WTC11 (cell line): ENCODE measurements around the gene CSKMT. TPM values are rescaled to one million over a fixed set of nuclear protein-coding genes. Genes with fewer than 3 reads are reported as not detected.

Source experiments
- ATAC-seq: fragments of 200-7000 bp; cut with Tn5 transposase; 2 replicates; pipeline ENCODE4 v1.10.0; 2021; ENCODE audit warnings: mild to moderate bottlenecking, moderate library complexity
- CTCF ChIA-PET: fragments of 300-600 bp; sonication (Branson Sonifier 250); formaldehyde crosslinking; loops from one replicate; lab custom pipeline; 2021; ENCODE audit warnings: antibody characterized with exemption; lab: Charles Lee
- POLR2A ChIA-PET: fragments of 350-600 bp; sonication (Branson Sonifier 250); formaldehyde crosslinking; loops from one replicate; lab custom pipeline; 2021; ENCODE audit warnings: antibody characterized with exemption; lab: Charles Lee
- DNase-seq: peaks from one replicate; pipeline ENCODE4 v3.0.0; 2021; ENCODE audit warnings: low spot score
- H3K27ac Mint-ChIP-seq: 2 replicates; pipeline ENCODE4 v1.8.0; 2021; ENCODE audit warnings: mixed read lengths
- H3K27me3 Mint-ChIP-seq: 2 replicates; pipeline ENCODE4 v1.8.0; 2021; ENCODE audit warnings: low read depth, mild to moderate bottlenecking, moderate library complexity, mixed read lengths
- H3K36me3 Mint-ChIP-seq: 2 replicates; pipeline ENCODE4 v1.8.0; 2021; ENCODE audit warnings: mixed read lengths
- H3K4me1 Mint-ChIP-seq: 2 replicates; pipeline ENCODE4 v1.8.0; 2022; ENCODE audit warnings: mixed read lengths
- H3K4me3 Mint-ChIP-seq: 2 replicates; pipeline ENCODE4 v1.8.0; 2021; ENCODE audit warnings: mild to moderate bottlenecking, moderate library complexity, mixed read lengths
- H3K9me3 Mint-ChIP-seq: 2 replicates; pipeline ENCODE4 v1.8.0; 2021; ENCODE audit warnings: mixed read lengths
- ARID4B ChIP-seq: sonication (generic); formaldehyde crosslinking; IDR thresholded peaks from 2 replicates; pipeline ENCODE4 v1.8.0; 2023; ENCODE audit warnings: missing genetic modification reagents, mild to moderate bottlenecking, borderline replicate concordance
- ATF2 ChIP-seq: sonication (generic); formaldehyde crosslinking; IDR thresholded peaks from 2 replicates; pipeline ENCODE4 v1.8.1; 2022; ENCODE audit warnings: low read depth, missing genetic modification reagents, borderline replicate concordance
- CTCF ChIP-seq: fragments of 200-600 bp; IDR thresholded peaks from 2 replicates; pipeline ENCODE4 v1.8.0; 2022; ENCODE audit warnings: antibody characterized with exemption
- FOXP4 ChIP-seq: sonication (generic); formaldehyde crosslinking; IDR thresholded peaks from 2 replicates; pipeline ENCODE4 v1.8.0; 2022; ENCODE audit warnings: mild to moderate bottlenecking, missing genetic modification reagents
- GABPB1 ChIP-seq: sonication (generic); formaldehyde crosslinking; IDR thresholded peaks from 2 replicates; pipeline ENCODE4 v1.8.1; 2023; ENCODE audit warnings: mild to moderate bottlenecking, missing genetic modification reagents
- GRHL2 ChIP-seq: fragments of 250-450 bp; sonication (Bioruptor Pico); IDR thresholded peaks from 2 replicates; pipeline ENCODE4 v1.8.0; 2022; ENCODE audit warnings: mild to moderate bottlenecking, moderate library complexity; ENCODE audit not compliant: insufficient replicate concordance, severe bottlenecking
- IRF2 ChIP-seq: sonication (generic); formaldehyde crosslinking; IDR thresholded peaks from 2 replicates; pipeline ENCODE4 v1.8.0; 2022; ENCODE audit warnings: low read depth, missing genetic modification reagents, borderline replicate concordance
- NFATC4 ChIP-seq: fragments of 250-450 bp; sonication (Bioruptor Pico); IDR thresholded peaks from 2 replicates; pipeline ENCODE4 v1.9.0; 2021; ENCODE audit warnings: mild to moderate bottlenecking
- NFYB ChIP-seq: sonication (generic); formaldehyde crosslinking; conservative IDR thresholded peaks from 2 replicates; pipeline ENCODE4 v1.8.0; 2022; ENCODE audit warnings: low read depth, missing genetic modification reagents
- NR1H2 ChIP-seq: sonication (generic); formaldehyde crosslinking; IDR thresholded peaks from 2 replicates; pipeline ENCODE4 v1.9.0; 2021; ENCODE audit warnings: mild to moderate bottlenecking, moderate library complexity, missing genetic modification reagents
- SMAD3 ChIP-seq: sonication (generic); formaldehyde crosslinking; IDR thresholded peaks from 2 replicates; pipeline ENCODE4 v1.8.0; 2022; ENCODE audit warnings: missing genetic modification reagents, mild to moderate bottlenecking, borderline replicate concordance
- SOX15 ChIP-seq: fragments of 250-450 bp; sonication (Bioruptor Pico); IDR thresholded peaks from 2 replicates; pipeline ENCODE4 v1.9.0; 2021; ENCODE audit warnings: mild to moderate bottlenecking
- TP53 ChIP-seq: sonication (generic); formaldehyde crosslinking; IDR thresholded peaks from 2 replicates; pipeline ENCODE4 v1.8.1; 2023; ENCODE audit warnings: mild to moderate bottlenecking, missing genetic modification reagents
- ZBTB43 ChIP-seq: sonication (generic); formaldehyde crosslinking; IDR thresholded peaks from 2 replicates; pipeline ENCODE4 v1.8.1; 2023; ENCODE audit warnings: mild to moderate bottlenecking, missing genetic modification reagents
- ZNF416 ChIP-seq: fragments of 250-450 bp; sonication (Bioruptor Pico); IDR thresholded peaks from 2 replicates; pipeline ENCODE4 v1.9.0; 2021; ENCODE audit warnings: mild to moderate bottlenecking, inconsistent platforms
- total RNA-seq: library from RNA; stranded (reverse); gene quantifications from 3 replicates; pipeline ENCODE4 v1.2.3, GENCODE V29; 2021
- TF ChIP-seq, protein P1 (sequence below): sonication (generic); formaldehyde crosslinking; IDR thresholded peaks from 2 replicates; pipeline ENCODE4 v1.8.0; 2022; ENCODE audit warnings: missing genetic modification reagents
- TF ChIP-seq, protein P2 (sequence below): sonication (generic); formaldehyde crosslinking; IDR thresholded peaks from 2 replicates; pipeline ENCODE4 v1.8.0; 2023; ENCODE audit warnings: missing genetic modification reagents

Gene CSKMT
- total RNA-seq, 1 experiment from 2014 or later = 75.6 TPM

DNA sequence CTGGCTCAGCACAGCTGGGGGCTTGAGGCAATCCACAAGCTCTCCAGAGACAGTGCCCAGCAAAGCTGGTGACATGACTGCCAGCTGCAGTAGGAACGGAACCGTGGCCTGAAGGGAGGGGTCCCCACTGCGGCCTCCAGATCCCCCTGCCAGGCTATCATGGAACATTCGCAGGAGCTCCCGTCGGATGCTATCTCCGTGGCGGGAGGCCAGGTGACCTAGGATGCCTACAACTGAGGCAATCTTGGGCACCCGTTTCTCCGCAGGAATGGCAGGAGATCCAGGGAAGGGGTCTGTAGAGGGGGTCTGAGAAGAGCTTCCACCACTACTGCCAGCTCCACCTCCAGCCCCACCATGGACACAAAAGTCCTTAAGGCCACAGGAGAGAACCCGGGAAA is 16.1 kb upstream of the CSKMT start:
- DNase-seq (no peak), ATAC-seq (no peak)
- ChIA-PET CTCF (no interaction called here), POLR2A (interaction anchor here (1.1 to 6.3 kb wide), 3 partner anchors 16 to 57 kb away, joined by 3 to 42 read pairs (median 8); partner anchors contain the start of genes C11orf98, CSKMT and TUT1)
- TF ChIP-seq ZBTB43 (CRISPR knock-in tag) (no peak), GABPB1 (CRISPR knock-in tag) (no peak), SMAD3 (no peak)
- H3K27ac Mint-ChIP-seq = no peak overlapping the region
- H3K4me1 Mint-ChIP-seq = peaks cover 18% of the 10 kb centered on the region
- H3K4me3 Mint-ChIP-seq = no peak overlapping the region
- H3K27me3 Mint-ChIP-seq = no peaks in the 10 kb centered on the region
- no peaks in the 10 kb centered on the region for H3K9me3 Mint-ChIP-seq
- peaks cover 28% of the 10 kb centered on the region for H3K36me3 Mint-ChIP-seq

DNA sequence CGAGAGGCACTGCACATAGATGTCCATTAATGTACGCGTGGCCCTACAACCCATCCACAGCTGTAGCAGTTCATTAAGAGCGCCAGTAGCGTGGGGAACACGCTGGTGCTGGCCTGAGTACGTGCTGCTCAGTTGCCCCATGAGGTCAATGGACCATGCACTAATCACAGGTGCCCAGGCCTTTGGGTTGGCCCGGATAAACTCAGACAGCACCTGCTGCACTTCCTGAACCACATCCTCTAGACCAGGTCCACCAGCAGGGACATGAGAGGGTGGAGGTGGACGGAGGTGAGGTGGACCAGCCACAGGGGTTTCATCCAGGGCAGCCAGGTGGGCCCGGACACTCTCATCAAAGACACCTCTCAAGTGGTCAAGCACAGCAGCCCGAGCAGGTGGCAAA is 15.6 kb upstream of the CSKMT start:
- Mint-ChIP-seq H3K36me3 (peaks cover 23% of the 10 kb centered on the region), H3K27ac (no peak overlapping the region), H3K9me3 (no peaks in the 10 kb centered on the region), H3K27me3 (no peaks in the 10 kb centered on the region), H3K4me1 (peaks cover 18% of the 10 kb centered on the region), H3K4me3 (no peak overlapping the region)
- POLR2A ChIA-PET = interaction anchor here (1.1 to 6.3 kb wide), 2 partner anchors 16 to 21 kb away, joined by 3 to 42 read pairs; partner anchors contain the start of genes C11orf98 and CSKMT
- DNase-seq = no peak
- CTCF ChIA-PET = no interaction called here
- ATAC-seq = no peak
- TF ChIP-seq NFYB (no peak), TP53 (no peak), ZBTB43 (CRISPR knock-in tag) (no peak), IRF2 (CRISPR knock-in tag) (no peak), ARID4B (CRISPR knock-in tag) (no peak), NFATC4 (no peak), FOXP4 (no peak), NR1H2 (CRISPR knock-in tag) (no peak), ZNF416 (CRISPR knock-in tag) (no peak), ATF2 (CRISPR knock-in tag) (no peak), CTCF (no peak), SOX15 (CRISPR knock-in tag) (no peak), SMAD3 (no peak), GRHL2 (CRISPR knock-in tag) (no peak)
- TF ChIP-seq, protein P1, sequence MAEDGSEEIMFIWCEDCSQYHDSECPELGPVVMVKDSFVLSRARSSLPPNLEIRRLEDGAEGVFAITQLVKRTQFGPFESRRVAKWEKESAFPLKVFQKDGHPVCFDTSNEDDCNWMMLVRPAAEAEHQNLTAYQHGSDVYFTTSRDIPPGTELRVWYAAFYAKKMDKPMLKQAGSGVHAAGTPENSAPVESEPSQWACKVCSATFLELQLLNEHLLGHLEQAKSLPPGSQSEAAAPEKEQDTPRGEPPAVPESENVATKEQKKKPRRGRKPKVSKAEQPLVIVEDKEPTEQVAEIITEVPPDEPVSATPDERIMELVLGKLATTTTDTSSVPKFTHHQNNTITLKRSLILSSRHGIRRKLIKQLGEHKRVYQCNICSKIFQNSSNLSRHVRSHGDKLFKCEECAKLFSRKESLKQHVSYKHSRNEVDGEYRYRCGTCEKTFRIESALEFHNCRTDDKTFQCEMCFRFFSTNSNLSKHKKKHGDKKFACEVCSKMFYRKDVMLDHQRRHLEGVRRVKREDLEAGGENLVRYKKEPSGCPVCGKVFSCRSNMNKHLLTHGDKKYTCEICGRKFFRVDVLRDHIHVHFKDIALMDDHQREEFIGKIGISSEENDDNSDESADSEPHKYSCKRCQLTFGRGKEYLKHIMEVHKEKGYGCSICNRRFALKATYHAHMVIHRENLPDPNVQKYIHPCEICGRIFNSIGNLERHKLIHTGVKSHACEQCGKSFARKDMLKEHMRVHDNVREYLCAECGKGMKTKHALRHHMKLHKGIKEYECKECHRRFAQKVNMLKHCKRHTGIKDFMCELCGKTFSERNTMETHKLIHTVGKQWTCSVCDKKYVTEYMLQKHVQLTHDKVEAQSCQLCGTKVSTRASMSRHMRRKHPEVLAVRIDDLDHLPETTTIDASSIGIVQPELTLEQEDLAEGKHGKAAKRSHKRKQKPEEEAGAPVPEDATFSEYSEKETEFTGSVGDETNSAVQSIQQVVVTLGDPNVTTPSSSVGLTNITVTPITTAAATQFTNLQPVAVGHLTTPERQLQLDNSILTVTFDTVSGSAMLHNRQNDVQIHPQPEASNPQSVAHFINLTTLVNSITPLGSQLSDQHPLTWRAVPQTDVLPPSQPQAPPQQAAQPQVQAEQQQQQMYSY (CRISPR knock-in tag) = no peak
- TF ChIP-seq, protein P2, sequence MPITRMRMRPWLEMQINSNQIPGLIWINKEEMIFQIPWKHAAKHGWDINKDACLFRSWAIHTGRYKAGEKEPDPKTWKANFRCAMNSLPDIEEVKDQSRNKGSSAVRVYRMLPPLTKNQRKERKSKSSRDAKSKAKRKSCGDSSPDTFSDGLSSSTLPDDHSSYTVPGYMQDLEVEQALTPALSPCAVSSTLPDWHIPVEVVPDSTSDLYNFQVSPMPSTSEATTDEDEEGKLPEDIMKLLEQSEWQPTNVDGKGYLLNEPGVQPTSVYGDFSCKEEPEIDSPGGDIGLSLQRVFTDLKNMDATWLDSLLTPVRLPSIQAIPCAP (CRISPR knock-in tag) = no peak
